Lower lobe of right lung (tissue), 2 donors: ENCODE results near the gene LHFPL4. TPM values are rescaled to one million over a fixed set of nuclear protein-coding genes. Genes with fewer than 3 reads are reported as not detected.
"Not testable (repeated sequence)": the region's sequence is repeated elsewhere in the genome, so short reads cannot be mapped to it uniquely, and the experiment has no call there.

ENCODE experiments used
- ATAC-seq, 2 donors: fragments of 200-7000 bp; cut with Tn5 transposase; one replicate each; pipeline ENCODE4 v1.9.1; 2020 to 2022; ENCODE audit warnings: mild to moderate bottlenecking in 2 of 2, moderate library complexity in 2 of 2
- DNase-seq: peaks from one replicate; pipeline ENCODE4 v3.0.0-alpha.2; 2020
- H3K27ac ChIP-seq: fragments of 200-600 bp; one replicate; pipeline ENCODE4 v1.8.0; 2022
- H3K27me3 ChIP-seq: fragments of 200-600 bp; one replicate; pipeline ENCODE4 v1.8.0; 2022; ENCODE audit warnings: low read depth
- H3K36me3 ChIP-seq: fragments of 200-600 bp; one replicate; pipeline ENCODE4 v1.8.0; 2022; ENCODE audit warnings: mild to moderate bottlenecking
- H3K4me1 ChIP-seq: fragments of 200-600 bp; one replicate; pipeline ENCODE4 v1.8.0; 2022
- H3K4me3 ChIP-seq: fragments of 200-600 bp; one replicate; pipeline ENCODE4 v1.8.0; 2022; ENCODE audit warnings: mild to moderate bottlenecking
- H3K9me3 ChIP-seq: fragments of 200-600 bp; one replicate; pipeline ENCODE4 v1.8.0; 2022
- CTCF ChIP-seq: fragments of 200-600 bp; IDR thresholded peaks from one replicate; pipeline ENCODE4 v1.8.0; 2022; ENCODE audit warnings: antibody characterized with exemption, mild to moderate bottlenecking
- intact Hi-C: fragments of 100-400 bp; cut with DNase I; formaldehyde crosslinking; loops from one replicate; pipeline ENCODE4 v1.11.0; 2022
- total RNA-seq: library from RNA; stranded (reverse); fragmentation: NEBNext Ultra II Directional; extraction: Animal tissue kit (Norgen Biotek cat#: 25700); gene quantifications from one replicate; pipeline ENCODE4 v1.2.1, GENCODE V29; 2021
- donor health status: DM: no; HTN: yes; CAD: no; lungs with severe emphysema.

The LHFPL4 gene
- total RNA-seq, 1 donor from 2014 or later, result not detected

- DNase-seq (no peak), ATAC-seq (no peak)
- no peak for TF ChIP-seq CTCF
- Histone ChIP-seq H3K4me1 (peaks cover 10% of the 10 kb centered on the region), H3K9me3 (no peaks in the 10 kb centered on the region), H3K27me3 (peaks cover 27% of the 10 kb centered on the region), H3K4me3 (no peak overlapping the region), H3K27ac (no peak overlapping the region), H3K36me3 (no peaks in the 10 kb centered on the region)
- intact Hi-C loops, result no loop called here
Observed at GRCh38 chr3:9499455-9500107, 54.0 kb downstream of the LHFPL4 start.

GRCh38 chr3:9498781-9499180, 54.8 kb downstream of the LHFPL4 start:
- H3K4me3 ChIP-seq, result no peak overlapping the region
- no peak overlapping the region for H3K27ac ChIP-seq
- H3K4me1 ChIP-seq, result peaks cover 10% of the 10 kb centered on the region
- H3K9me3 ChIP-seq, result no peaks in the 10 kb centered on the region
- no peaks in the 10 kb centered on the region for H3K36me3 ChIP-seq
- H3K27me3 ChIP-seq, result peaks cover 27% of the 10 kb centered on the region
- ATAC-seq (no peak), DNase-seq (no peak)
- intact Hi-C loops, result no loop called here
- TF ChIP-seq CTCF, result no peak

- ATAC-seq (no peak), DNase-seq (no peak)
- H3K36me3 ChIP-seq, result no peaks in the 10 kb centered on the region
- peaks cover 26% of the 10 kb centered on the region for H3K27me3 ChIP-seq
- H3K9me3 ChIP-seq, result no peaks in the 10 kb centered on the region
- H3K4me3 ChIP-seq, result no peak overlapping the region
- no peak for TF ChIP-seq CTCF
- H3K4me1 ChIP-seq, result peaks cover 10% of the 10 kb centered on the region
- intact Hi-C loops, result no loop called here
- no peak overlapping the region for H3K27ac ChIP-seq
Observed at GRCh38 chr3:9497821-9498565, 55.6 kb downstream of the LHFPL4 start.

GRCh38 chr3:9496893-9497292, 56.7 kb downstream of the LHFPL4 start:
- Histone ChIP-seq H3K27ac (no peak overlapping the region), H3K36me3 (no peaks in the 10 kb centered on the region), H3K27me3 (peaks cover 21% of the 10 kb centered on the region), H3K4me1 (peaks cover 10% of the 10 kb centered on the region), H3K9me3 (no peaks in the 10 kb centered on the region), H3K4me3 (no peak overlapping the region)
- no peak for TF ChIP-seq CTCF
- intact Hi-C loops, result no loop called here
- ATAC-seq (no peak), DNase-seq (no peak)

GRCh38 chr3:9494036-9494435, 59.6 kb downstream of the LHFPL4 start:
- H3K9me3 ChIP-seq, H3K4me3 ChIP-seq, H3K27ac ChIP-seq, ATAC-seq, H3K36me3 ChIP-seq, H3K4me1 ChIP-seq, H3K27me3 ChIP-seq, intact Hi-C loops, DNase-seq: not testable (repeated sequence)

- no peak overlapping the region for H3K4me3 ChIP-seq
- H3K9me3 ChIP-seq, result no peaks in the 10 kb centered on the region
- DNase-seq (no peak), ATAC-seq (no peak)
- no peaks in the 10 kb centered on the region for H3K4me1 ChIP-seq
- no peak for TF ChIP-seq CTCF
- no peak overlapping the region for H3K27ac ChIP-seq
- H3K36me3 ChIP-seq, result no peaks in the 10 kb centered on the region
- H3K27me3 ChIP-seq, result no peaks in the 10 kb centered on the region
- intact Hi-C loops, result no loop called here
Observed at GRCh38 chr3:9491506-9491905, 62.1 kb downstream of the LHFPL4 start.
